NCI-H146 (cell line): Measurements from ENCODE around the gene CREB3L1.
A peak's percentile ranks its signal among the peaks of the same experiment; 100 is the strongest.

Experiments used
- DNase-seq: peaks from one replicate; lab custom pipeline; 2025; lab: John Stamatoyannopoulos, UW

CREB3L1 gene

GRCh38 chr11:46366661-46367161, 89.2 kb downstream of the CREB3L1 start:
- DNase-seq: no peak

GRCh38 chr11:46367244-46367915, 89.9 kb downstream of the CREB3L1 start:
- no peak for DNase-seq

- DNase-seq: no peak
Observed at GRCh38 chr11:46367916-46368267, 90.4 kb downstream of the CREB3L1 start.

GRCh38 chr11:46369458-46370152, 92.1 kb downstream of the CREB3L1 start:
- DNase-seq: peak; percentile 43

- no peak for DNase-seq
Observed at GRCh38 chr11:46370253-46370652, 92.8 kb downstream of the CREB3L1 start.
